ENCODE measurements around the gene EVA1A.

DNA sequence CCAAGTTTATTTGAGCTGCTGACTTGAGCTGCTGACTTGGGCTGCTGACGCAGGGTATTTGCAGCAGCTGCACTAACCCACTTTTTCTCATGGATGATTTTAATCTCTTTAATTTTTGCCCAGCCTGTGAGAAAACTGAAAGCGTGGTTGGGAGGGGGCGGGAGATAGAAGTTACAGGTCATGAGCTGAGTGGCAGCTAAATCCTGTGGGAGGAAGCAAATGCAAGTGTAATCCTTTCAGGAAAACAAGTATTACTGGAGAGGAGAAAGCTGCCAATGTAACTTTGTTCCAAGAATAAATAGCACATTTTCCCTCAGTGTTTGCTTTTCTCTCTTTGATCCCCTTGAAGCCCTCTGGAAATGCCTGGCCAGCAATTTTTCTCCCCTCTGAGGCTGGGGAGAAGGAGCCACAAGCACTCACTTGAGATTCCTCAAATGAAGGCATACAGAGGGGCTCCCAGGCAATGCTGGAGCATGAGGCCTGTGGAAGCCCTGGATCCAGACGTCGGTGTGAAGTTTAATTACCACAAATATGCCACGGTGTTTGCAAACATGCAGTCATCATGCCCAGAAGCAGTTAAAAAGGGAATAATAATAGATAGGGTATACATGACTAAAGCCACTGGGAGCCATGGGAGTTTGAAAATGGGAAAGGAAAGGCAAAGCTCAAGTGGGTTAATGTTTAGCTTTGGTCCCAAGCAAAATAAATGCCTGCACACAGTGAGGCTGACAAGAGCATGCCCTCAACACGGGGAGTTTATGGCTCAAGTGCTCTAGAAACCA, 10.4 kb upstream of the EVA1A start:
- TF ChIP-seq, protein P1, sequence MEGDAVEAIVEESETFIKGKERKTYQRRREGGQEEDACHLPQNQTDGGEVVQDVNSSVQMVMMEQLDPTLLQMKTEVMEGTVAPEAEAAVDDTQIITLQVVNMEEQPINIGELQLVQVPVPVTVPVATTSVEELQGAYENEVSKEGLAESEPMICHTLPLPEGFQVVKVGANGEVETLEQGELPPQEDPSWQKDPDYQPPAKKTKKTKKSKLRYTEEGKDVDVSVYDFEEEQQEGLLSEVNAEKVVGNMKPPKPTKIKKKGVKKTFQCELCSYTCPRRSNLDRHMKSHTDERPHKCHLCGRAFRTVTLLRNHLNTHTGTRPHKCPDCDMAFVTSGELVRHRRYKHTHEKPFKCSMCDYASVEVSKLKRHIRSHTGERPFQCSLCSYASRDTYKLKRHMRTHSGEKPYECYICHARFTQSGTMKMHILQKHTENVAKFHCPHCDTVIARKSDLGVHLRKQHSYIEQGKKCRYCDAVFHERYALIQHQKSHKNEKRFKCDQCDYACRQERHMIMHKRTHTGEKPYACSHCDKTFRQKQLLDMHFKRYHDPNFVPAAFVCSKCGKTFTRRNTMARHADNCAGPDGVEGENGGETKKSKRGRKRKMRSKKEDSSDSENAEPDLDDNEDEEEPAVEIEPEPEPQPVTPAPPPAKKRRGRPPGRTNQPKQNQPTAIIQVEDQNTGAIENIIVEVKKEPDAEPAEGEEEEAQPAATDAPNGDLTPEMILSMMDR (optimal IDR thresholded peaks at IDR 0.05 in 1 of 3, IDR thresholded peaks at IDR 0.05 in 1 of 3, conservative IDR thresholded peaks at IDR 0.05 in 1 of 3; ENCODE audit: extremely low read depth in 1 of 3, insufficient read depth in 2 of 3, low read length in 3 of 3): no peak
- no peak for TF ChIP-seq EZH2 (IDR thresholded peaks at IDR 0.05; ENCODE audit: low read length)
